Common myeloid progenitor, CD34-positive (primary cell): ENCODE measurements around the gene EXT2.

Experiments
- CTCF ChIA-PET: fragments of 350-600 bp; sonication (Branson Sonifier 250); formaldehyde crosslinking; loops from one replicate; lab custom pipeline; 2021; ENCODE audit warnings: antibody characterized with exemption; lab: Charles Lee
- POLR2A ChIA-PET: fragments of 350-600 bp; sonication (Branson Sonifier 250); formaldehyde crosslinking; loops from one replicate; lab custom pipeline; 2021; ENCODE audit warnings: antibody characterized with exemption; lab: Charles Lee
- DNase-seq, 3 donors: peaks; one replicate each; pipeline versions ENCODE4 v3.0.0 to v3.0.0-alpha.2; 2013
- H3K27ac ChIP-seq, 2 experiments: 1 replicate in 1 of 2; 2 replicates in 1 of 2; pipeline ENCODE4 v1.7.0; 2013; ENCODE audit warnings: inconsistent platforms in 2 of 2, low read length in 2 of 2, mild to moderate bottlenecking in 2 of 2, low read depth in 1 of 2, moderate library complexity in 1 of 2; ENCODE audit not compliant: severe bottlenecking in 2 of 2, insufficient read depth in 1 of 2, poor library complexity in 1 of 2
- H3K27me3 ChIP-seq, 5 experiments: replicated peaks in 2 of 5; 1 replicate in 3 of 5; 2 replicates in 2 of 5; pipeline versions ENCODE4 v1.6.1 to v1.7.0; 2013; ENCODE audit warnings: low read length in 4 of 5, mild to moderate bottlenecking in 2 of 5, moderate library complexity in 2 of 5, inconsistent platforms in 1 of 5; ENCODE audit not compliant: insufficient read depth in 5 of 5, control insufficient read depth in 4 of 5
- H3K36me3 ChIP-seq, 4 experiments: 1 replicate in 2 of 4; 2 replicates in 2 of 4; pipeline versions ENCODE4 v1.6.1 to v1.7.0; 2013; ENCODE audit warnings: low read length in 3 of 4, control low read depth in 1 of 4, mild to moderate bottlenecking in 1 of 4; ENCODE audit not compliant: control insufficient read depth in 4 of 4, insufficient read depth in 4 of 4
- H3K4me1 ChIP-seq, 4 experiments: 1 replicate in 3 of 4; 2 replicates in 1 of 4; pipeline versions ENCODE4 v1.6.1 to v1.7.1; 2013; ENCODE audit warnings: low read length in 3 of 4, mild to moderate bottlenecking in 3 of 4, control low read depth in 1 of 4, inconsistent platforms in 1 of 4, moderate library complexity in 1 of 4; ENCODE audit not compliant: control insufficient read depth in 4 of 4, insufficient read depth in 4 of 4; ENCODE audit errors: control extremely low read depth in 1 of 4
- H3K4me3 ChIP-seq, 7 experiments: 1 replicate in 4 of 7; 2 replicates in 3 of 7; pipeline versions ENCODE4 v1.5.1 to v1.7.0; 2013; ENCODE audit warnings: mild to moderate bottlenecking in 7 of 7, low read length in 6 of 7, moderate library complexity in 6 of 7, inconsistent platforms in 2 of 7, low read depth in 2 of 7, control low read depth in 1 of 7; ENCODE audit not compliant: insufficient read depth in 4 of 7, control insufficient read depth in 1 of 7; ENCODE audit errors: extremely low read depth in 1 of 7
- H3K9me3 ChIP-seq, 5 experiments: 1 replicate in 4 of 5; 2 replicates in 1 of 5; pipeline versions ENCODE4 v1.6.1 to v1.7.1; 2013; ENCODE audit warnings: low read length in 4 of 5, mild to moderate bottlenecking in 2 of 5, inconsistent platforms in 1 of 5, low read depth in 1 of 5, moderate library complexity in 1 of 5; ENCODE audit not compliant: control insufficient read depth in 4 of 5, insufficient read depth in 2 of 5; ENCODE audit errors: control extremely low read depth in 1 of 5
- WGBS: methylation state at CpG from one replicate; pipeline ENCODE4 v1.1.5; 2013; ENCODE audit not compliant: insufficient coverage; 5-methylcytosine and 5-hydroxymethylcytosine counted together

The EXT2 gene

DNA sequence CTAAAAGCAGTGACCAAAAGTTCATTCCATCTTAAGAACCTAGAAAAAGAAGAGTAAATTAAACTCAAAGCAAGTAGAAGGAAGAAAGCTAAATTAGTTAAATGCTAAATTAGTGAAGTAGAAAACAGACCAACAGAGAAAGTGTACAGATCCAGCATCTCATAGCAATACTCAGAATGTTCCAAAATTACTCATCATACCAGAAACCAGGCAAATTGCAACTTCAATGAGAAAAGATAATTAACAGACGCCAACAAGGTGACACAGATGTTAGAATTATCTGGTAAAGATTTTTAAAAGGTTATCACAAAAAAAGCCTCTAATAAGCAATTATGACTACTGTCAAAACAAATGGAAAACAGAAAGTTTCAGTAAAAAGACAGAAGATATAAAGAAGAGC is 117.7 kb downstream of the EXT2 start:
- Histone ChIP-seq H3K4me1 (no peaks in the 10 kb centered on the region), H3K27ac (no peak overlapping the region), H3K9me3 (peaks cover 0 to 15% (median 2%) of the 10 kb centered on the region in 5 experiments), H3K4me3 (no peak overlapping the region), H3K27me3 (no peaks in the 10 kb centered on the region), H3K36me3 (peaks cover 2 to 25% (median 7%) of the 10 kb centered on the region in 4 experiments)
- WGBS = no CpG with 5 or more reads among the region's 1 CpG
- ChIA-PET POLR2A (no interaction called here), CTCF (no interaction called here)
- no peak for DNase-seq

DNA sequence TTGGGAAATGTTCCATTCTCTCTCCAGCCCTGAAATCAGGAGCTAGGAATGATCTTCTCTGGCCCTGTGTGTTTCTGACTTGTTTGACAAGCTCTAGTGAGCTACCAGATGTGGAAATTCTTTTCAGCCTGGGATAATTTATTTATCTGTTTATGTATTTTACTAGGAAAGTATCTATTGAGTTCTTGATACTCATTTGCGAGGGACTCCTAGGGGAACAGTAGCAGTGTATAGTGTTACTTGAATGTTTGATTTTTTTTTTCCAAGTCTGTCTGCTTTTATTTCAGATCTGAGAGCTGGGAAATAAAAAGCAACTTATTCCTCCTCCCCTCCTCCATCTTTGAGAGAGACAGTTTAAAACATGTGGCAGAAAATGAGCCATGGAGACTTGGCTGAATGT is 122.0 kb downstream of the EXT2 start:
- CTCF ChIA-PET = interaction anchor here (0.9 to 1.2 kb wide), 2 partner anchors 8 to 9 kb away, joined by 3 read pairs; no protein-coding TSS in a partner anchor
- WGBS = no CpG with 5 or more reads among the region's 1 CpG
- peaks cover 0 to 3% (median 0%) of the 10 kb centered on the region in 4 experiments for H3K36me3 ChIP-seq
- H3K4me3 ChIP-seq = no peak overlapping the region
- POLR2A ChIA-PET = no interaction called here
- no peaks in the 10 kb centered on the region for H3K27me3 ChIP-seq
- no peak for DNase-seq
- H3K27ac ChIP-seq = no peak overlapping the region
- H3K9me3 ChIP-seq = peaks cover 0 to 7% (median 2%) of the 10 kb centered on the region in 5 experiments
- H3K4me1 ChIP-seq = no peaks in the 10 kb centered on the region

DNA sequence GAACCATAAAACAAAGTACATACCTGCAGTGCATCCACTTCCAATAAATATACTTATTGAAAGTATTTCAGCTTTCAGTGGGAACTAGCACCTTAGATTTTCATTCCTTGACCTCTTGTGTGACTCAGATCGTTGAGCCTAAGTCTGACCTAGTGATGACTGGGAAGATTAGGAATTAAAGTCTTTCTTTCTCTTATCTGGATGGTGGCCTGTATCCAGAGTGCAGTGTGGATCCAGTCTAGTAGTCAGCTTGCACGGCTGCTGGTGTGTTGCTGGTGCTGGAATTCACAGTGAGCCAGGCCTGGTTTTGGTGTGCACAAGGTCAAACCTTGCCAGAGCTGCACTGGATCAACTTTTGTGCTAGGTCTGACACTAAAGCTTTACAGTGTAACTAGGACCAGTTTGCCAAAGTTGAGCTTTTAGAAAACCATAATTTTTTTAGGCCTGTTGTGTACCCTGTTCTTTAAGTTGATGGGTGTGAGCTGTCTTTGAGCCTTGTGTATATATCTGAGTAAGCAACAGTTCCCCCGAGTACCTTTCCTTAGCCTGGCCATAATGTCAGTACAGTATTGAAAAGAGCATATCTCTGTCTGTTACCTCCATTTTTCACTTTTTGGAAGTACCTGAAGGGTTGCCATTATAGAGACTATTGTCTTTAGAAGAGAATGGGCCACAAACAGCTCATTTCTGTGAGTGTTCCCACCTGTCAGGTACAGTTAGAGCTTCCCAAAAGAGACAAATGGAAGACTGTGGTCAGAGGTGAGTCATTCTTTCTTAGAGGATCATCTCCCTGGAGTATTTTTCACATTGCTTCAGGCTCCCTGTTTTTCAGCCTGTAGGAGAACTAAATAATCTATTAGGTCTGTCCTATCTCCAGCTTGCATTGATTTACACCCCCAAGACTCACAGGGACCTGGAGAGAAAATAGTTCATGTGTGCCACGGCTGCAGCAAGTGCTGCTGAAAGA is 124.6 kb downstream of the EXT2 start:
- 97% methylated on average over 4 of the region's 4 CpGs for WGBS
- POLR2A ChIA-PET = no interaction called here

DNA sequence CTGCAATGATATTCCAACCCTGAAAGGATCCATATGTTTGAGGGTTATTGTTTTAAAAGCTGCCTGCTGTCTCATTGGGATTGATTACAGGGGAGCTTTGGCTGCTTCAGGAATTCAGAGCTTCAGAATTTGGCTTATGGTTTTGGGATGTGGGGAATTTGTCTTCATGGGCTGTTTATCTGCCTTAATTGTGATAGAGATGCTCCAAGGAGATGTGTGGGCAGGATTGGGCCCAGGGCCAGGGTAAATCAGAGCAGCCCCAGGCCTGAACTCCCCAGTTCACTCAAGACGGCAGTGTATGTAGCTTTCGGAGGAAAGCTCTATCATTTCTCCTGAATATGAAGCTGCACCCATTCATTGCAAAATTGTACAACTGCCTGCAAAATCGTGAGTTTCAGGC is 126.0 kb downstream of the EXT2 start:
- Histone ChIP-seq H3K27me3 (no peaks in the 10 kb centered on the region), H3K27ac (no peak overlapping the region), H3K36me3 (peaks cover 0 to 4% (median 0%) of the 10 kb centered on the region in 4 experiments), H3K4me3 (no peak overlapping the region), H3K4me1 (no peaks in the 10 kb centered on the region), H3K9me3 (no peaks in the 10 kb centered on the region)
- ChIA-PET POLR2A (no interaction called here), CTCF (no interaction called here)
- WGBS = 100% methylated on average over 1 of the region's 3 CpGs
- no peak for DNase-seq

More for the DNA sequence above, 124.6 kb downstream of the EXT2 start:
- H3K36me3 ChIP-seq = peaks cover 0 to 3% (median 0%) of the 10 kb centered on the region in 4 experiments
- no peaks in the 10 kb centered on the region for H3K27me3 ChIP-seq
- H3K9me3 ChIP-seq = no peaks in the 10 kb centered on the region
- no peaks in the 10 kb centered on the region for H3K4me1 ChIP-seq
- no peak overlapping the region for H3K4me3 ChIP-seq
- DNase-seq = no peak
- CTCF ChIA-PET = no interaction called here
- H3K27ac ChIP-seq = no peak overlapping the region

DNA sequence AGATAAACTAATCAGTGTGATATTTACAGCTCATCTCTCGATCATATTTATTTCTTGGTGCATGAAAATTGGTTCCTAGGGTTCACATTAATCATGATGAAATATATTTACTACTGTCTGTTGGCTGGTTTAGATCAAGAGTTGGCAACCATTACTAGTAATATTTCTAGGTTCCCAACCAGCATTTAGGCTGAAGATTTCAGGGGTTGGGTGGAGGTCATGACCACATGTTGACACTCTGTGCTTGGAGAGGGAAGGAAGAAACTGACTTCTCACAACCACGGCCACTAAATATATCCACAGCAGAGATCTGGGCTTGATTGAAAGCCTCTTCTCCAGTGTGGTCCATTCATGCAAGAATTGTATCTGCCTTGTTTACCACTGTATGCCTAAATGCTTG is 126.5 kb downstream of the EXT2 start:
- ChIA-PET CTCF (no interaction called here), POLR2A (no interaction called here)
- H3K36me3 ChIP-seq = peaks cover 0 to 2% (median 0%) of the 10 kb centered on the region in 4 experiments
- no peak overlapping the region for H3K27ac ChIP-seq
- H3K27me3 ChIP-seq = no peaks in the 10 kb centered on the region
- no CpG with 5 or more reads among the region's 2 CpGs for WGBS
- no peak for DNase-seq
- H3K9me3 ChIP-seq = no peaks in the 10 kb centered on the region
- no peaks in the 10 kb centered on the region for H3K4me1 ChIP-seq
- no peak overlapping the region for H3K4me3 ChIP-seq

DNA sequence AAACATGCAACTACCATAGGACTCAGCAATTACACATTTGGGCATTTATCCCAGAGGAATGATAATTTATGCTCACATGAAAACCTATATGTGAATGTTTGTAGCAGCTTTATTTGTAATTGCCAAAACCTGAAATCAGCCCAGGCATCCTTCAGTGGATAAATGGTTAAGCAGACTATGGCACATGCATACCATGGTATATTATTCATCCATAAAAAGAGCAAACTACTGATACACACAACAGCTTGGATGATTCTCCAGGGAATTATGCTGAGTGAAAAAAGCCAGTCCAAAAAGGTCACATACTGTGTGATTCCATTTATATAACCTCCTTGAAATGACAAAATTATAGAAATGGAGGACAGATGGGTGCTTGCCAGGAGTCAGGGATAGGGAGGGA is 127.8 kb downstream of the EXT2 start:
- Histone ChIP-seq H3K27ac (no peak overlapping the region), H3K4me1 (no peaks in the 10 kb centered on the region), H3K4me3 (no peak overlapping the region), H3K36me3 (peaks cover 0 to 2% (median 0%) of the 10 kb centered on the region in 4 experiments), H3K27me3 (no peaks in the 10 kb centered on the region), H3K9me3 (no peaks in the 10 kb centered on the region)
- DNase-seq = no peak
- ChIA-PET CTCF (interaction anchor here (0.6 kb wide), 1 partner anchor 525 kb away, joined by 5 read pairs; no protein-coding TSS in a partner anchor), POLR2A (no interaction called here)

DNA sequence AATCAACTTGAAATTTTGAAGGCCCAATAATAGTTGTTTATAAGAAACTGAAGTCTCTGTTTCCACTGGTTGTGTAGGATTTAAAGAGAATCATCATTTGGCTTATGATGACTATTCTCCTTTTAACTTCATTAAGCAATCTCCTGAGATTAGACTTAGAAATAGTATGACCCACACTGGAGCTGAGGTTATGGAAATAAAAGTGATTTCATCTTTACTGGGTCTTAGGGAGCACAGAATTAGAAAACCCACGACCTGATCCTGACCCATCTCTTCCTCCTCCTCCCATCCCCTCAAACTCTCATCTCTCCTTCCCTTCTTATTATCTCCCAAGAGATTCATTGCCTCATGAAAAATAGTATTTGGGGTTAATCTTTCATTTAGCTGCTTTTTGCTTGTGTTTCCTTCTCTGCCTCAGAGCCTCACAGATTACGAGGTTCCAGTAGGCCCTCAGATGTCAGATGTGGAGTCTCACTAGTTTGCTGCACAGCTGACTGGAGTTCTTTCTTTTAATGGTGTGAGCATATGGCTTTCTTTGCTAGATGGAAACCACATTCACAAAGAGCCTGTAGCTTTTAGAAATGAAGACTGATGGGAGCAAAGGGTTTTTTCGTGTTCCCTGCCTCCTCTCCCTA is 129.5 kb downstream of the EXT2 start:
- Histone ChIP-seq H3K27me3 (no peaks in the 10 kb centered on the region), H3K36me3 (peaks cover 0 to 2% (median 0%) of the 10 kb centered on the region in 4 experiments), H3K27ac (no peak overlapping the region), H3K4me1 (no peaks in the 10 kb centered on the region), H3K9me3 (no peaks in the 10 kb centered on the region), H3K4me3 (no peak overlapping the region)
- no peak for DNase-seq
- CTCF ChIA-PET = interaction anchor here (1.2 kb wide), 1 partner anchor 8 kb away, joined by 3 read pairs; no protein-coding TSS in a partner anchor
- 100% methylated on average over 1 of the region's 3 CpGs for WGBS
- POLR2A ChIA-PET = no interaction called here
